HCT116 (cell line): Measurements from ENCODE around the gene PSMA7. TPM values are rescaled to one million over a fixed set of nuclear protein-coding genes. Genes with fewer than 3 reads are reported as not detected.
A peak's percentile ranks its signal among the peaks of the same experiment; 100 is the strongest.

Experiments
- ATAC-seq: fragments of 200-7000 bp; cut with Tn5 transposase; 2 replicates; pipeline ENCODE4 v1.9.1; 2020; ENCODE audit warnings: mild to moderate bottlenecking, moderate library complexity
- BruUV-seq: library from RNA; stranded (reverse); fragments of 400-500 nt; replicated peaks from 2 replicates; lab custom pipeline; 2021; lab: Mats Ljungman, UMichigan
- CTCF ChIA-PET: fragments of 300-600 bp; sonication (Branson Sonifier 250); formaldehyde crosslinking; loops from one replicate; lab custom pipeline; 2021; ENCODE audit warnings: antibody characterized with exemption; lab: Charles Lee
- POLR2A ChIA-PET: fragments of 300-600, 350-600 bp; sonication (Branson Sonifier 250); formaldehyde crosslinking; loops from one replicate; lab custom pipeline; 2021; ENCODE audit warnings: antibody characterized with exemption; lab: Charles Lee
- RAD21 ChIA-PET, 2 experiments: fragments of 300-600 bp; sonication (Branson Sonifier 250); formaldehyde crosslinking; loops; one replicate each; lab custom pipeline; 2023; ENCODE audit warnings: low total read pairs in 2 of 2; ENCODE audit not compliant: uncharacterized antibody in 2 of 2, unreplicated experiment in 2 of 2, low non-redundant PET in 1 of 2; lab: Charles Lee
- DNase-seq: peaks from one replicate; pipeline ENCODE4 v3.0.0-alpha.2; 2010; ENCODE audit warnings: low read depth, low spot score
- H2AFZ ChIP-seq: fragments of 200-600 bp; shearing (Covaris generic), sonication (generic); 2 replicates; pipeline ENCODE4 v1.6.1; 2017; ENCODE audit warnings: low read depth, mixed run types, mixed read lengths, antibody characterized with exemption, low read length; ENCODE audit not compliant: poor library complexity, severe bottlenecking
- H3K27ac ChIP-seq: 2 replicates; pipeline ENCODE4 v1.5.1; 2012; ENCODE audit warnings: low read depth, low read length
- H3K27me3 ChIP-seq: fragments of 200-600 bp; sonication (generic); 2 replicates; pipeline ENCODE4 v1.6.1; 2016; ENCODE audit warnings: mixed run types, low read length, mixed read lengths; ENCODE audit not compliant: insufficient read depth
- H3K36me3 ChIP-seq, 2 experiments: fragments of 200-500 bp in 1 of 2; fragments of 200-600 bp in 1 of 2; sonication (Bioruptor generic) in 1 of 2; sonication (generic) in 1 of 2; 2 replicates each; pipeline versions ENCODE4 v1.5.1 to v1.6.1; 2014 to 2016; ENCODE audit warnings: low read length in 2 of 2, inconsistent platforms in 1 of 2, mixed read lengths in 1 of 2, mixed run types in 1 of 2; ENCODE audit not compliant: insufficient read depth in 2 of 2, control insufficient read depth in 1 of 2
- H3K4me1 ChIP-seq, 2 experiments: fragments of 200-600 bp in 1 of 2; sonication (generic) in 1 of 2; 2 replicates each; pipeline versions ENCODE4 v1.5.1 to v1.6.1; 2012 to 2017; ENCODE audit warnings: low read length in 2 of 2, inconsistent platforms in 1 of 2, mild to moderate bottlenecking in 1 of 2, mixed read lengths in 1 of 2, mixed run types in 1 of 2, moderate library complexity in 1 of 2; ENCODE audit not compliant: insufficient read depth in 2 of 2, control insufficient read depth in 1 of 2
- H3K4me2 ChIP-seq: fragments of 200-600 bp; sonication (generic); 2 replicates; pipeline ENCODE4 v1.6.1; 2017; ENCODE audit warnings: mixed run types, low read length, mixed read lengths
- H3K4me3 ChIP-seq, 2 experiments: fragments of 200-600 bp in 1 of 2; sonication (generic) in 1 of 2; replicated peaks in 1 of 2; 2 replicates each; pipeline ENCODE4 v1.5.1; 2011 to 2016; ENCODE audit warnings: low read length in 2 of 2, control low read depth in 1 of 2, low read depth in 1 of 2, mild to moderate bottlenecking in 1 of 2, mixed read lengths in 1 of 2, mixed run types in 1 of 2
- H3K79me2 ChIP-seq: fragments of 200-600 bp; sonication (generic); 2 replicates; pipeline ENCODE4 v1.6.1; 2017; ENCODE audit warnings: mild to moderate bottlenecking, mixed run types, low read length, moderate library complexity, mixed read lengths; ENCODE audit not compliant: insufficient read depth
- H3K9ac ChIP-seq: fragments of 200-600 bp; sonication (generic); 2 replicates; pipeline ENCODE4 v1.6.1; 2016; ENCODE audit warnings: low read length, mixed read lengths
- H3K9me2 ChIP-seq: fragments of 200-600 bp; sonication (generic), shearing (Covaris generic); 2 replicates; pipeline ENCODE4 v1.6.1; 2017; ENCODE audit warnings: mixed run types, mild to moderate bottlenecking, moderate library complexity; ENCODE audit not compliant: insufficient read depth
- H3K9me3 ChIP-seq, 2 experiments: fragments of 200-500 bp in 1 of 2; fragments of 200-600 bp in 1 of 2; sonication (Bioruptor generic) in 1 of 2; sonication (generic) in 1 of 2; 2 replicates each; pipeline ENCODE4 v1.6.1; 2014 to 2017; ENCODE audit warnings: low read length in 2 of 2, mixed read lengths in 2 of 2, inconsistent platforms in 1 of 2, low read depth in 1 of 2, mild to moderate bottlenecking in 1 of 2, mixed run types in 1 of 2, moderate library complexity in 1 of 2; ENCODE audit not compliant: control insufficient read depth in 1 of 2, insufficient read depth in 1 of 2
- H4K20me1 ChIP-seq: fragments of 200-600 bp; sonication (generic), shearing (Covaris generic); 2 replicates; pipeline ENCODE4 v1.6.1; 2017; ENCODE audit warnings: mixed run types, mild to moderate bottlenecking, moderate library complexity; ENCODE audit not compliant: insufficient read depth
- CBX3 ChIP-seq: IDR thresholded peaks from 2 replicates; pipeline ENCODE4 v1.6.1; 2012; ENCODE audit warnings: low read depth
- CEBPB ChIP-seq: IDR thresholded peaks from 2 replicates; pipeline ENCODE4 v1.6.1; 2012; ENCODE audit warnings: low read depth
- EGR1 ChIP-seq: IDR thresholded peaks from 2 replicates; pipeline ENCODE4 v1.6.1; 2012; ENCODE audit warnings: low read depth
- ELF1 ChIP-seq: IDR thresholded peaks from 2 replicates; pipeline ENCODE4 v1.6.1; 2012; ENCODE audit warnings: low read depth, borderline replicate concordance
- EZH2 ChIP-seq: fragments of 200-600 bp; sonication (generic); IDR thresholded peaks from 2 replicates; pipeline ENCODE4 v1.6.1; 2017; ENCODE audit warnings: antibody characterized with exemption, mixed run types
- EZH2phosphoT487 ChIP-seq: fragments of 200-600 bp; IDR thresholded peaks from 2 replicates; pipeline ENCODE4 v1.6.1; 2018; ENCODE audit warnings: antibody characterized with exemption, borderline replicate concordance
- FOSL1 ChIP-seq: IDR thresholded peaks from 2 replicates; pipeline ENCODE4 v1.6.1; 2012; ENCODE audit warnings: low read depth
- JUND ChIP-seq: IDR thresholded peaks from 2 replicates; pipeline ENCODE4 v1.6.1; 2012
- MAX ChIP-seq: IDR thresholded peaks from 2 replicates; pipeline ENCODE4 v1.6.1; 2012
- POLR2A ChIP-seq: IDR thresholded peaks from 2 replicates; pipeline ENCODE4 v1.7.0; 2011; ENCODE audit warnings: borderline replicate concordance; ENCODE audit not compliant: insufficient read depth, insufficient read length; ENCODE audit errors: extremely low read depth
- POLR2AphosphoS5 ChIP-seq: IDR thresholded peaks from 2 replicates; pipeline ENCODE4 v1.6.1; 2011; ENCODE audit warnings: mild to moderate bottlenecking, low read depth, low read length, moderate library complexity
- RAD21 ChIP-seq: IDR thresholded peaks from 2 replicates; pipeline ENCODE4 v1.6.1; 2012; ENCODE audit warnings: low read depth, mild to moderate bottlenecking
- REST ChIP-seq: IDR thresholded peaks from 2 replicates; pipeline ENCODE4 v1.6.1; 2012; ENCODE audit warnings: low read depth
- SIN3A ChIP-seq: IDR thresholded peaks from 2 replicates; pipeline ENCODE4 v1.6.1; 2012; ENCODE audit warnings: low read depth
- SP1 ChIP-seq: IDR thresholded peaks from 2 replicates; pipeline ENCODE4 v1.6.1; 2012; ENCODE audit warnings: low read depth
- SRF ChIP-seq: IDR thresholded peaks from 2 replicates; pipeline ENCODE4 v1.6.1; 2012; ENCODE audit warnings: low read depth
- TCF7L2 ChIP-seq: IDR thresholded peaks from 2 replicates; pipeline ENCODE4 v1.7.0; 2011; ENCODE audit warnings: borderline replicate concordance, inconsistent platforms; ENCODE audit not compliant: insufficient read depth, insufficient read length; ENCODE audit errors: extremely low read depth
- ZBTB33 ChIP-seq: IDR thresholded peaks from 2 replicates; pipeline ENCODE4 v1.6.1; 2011; ENCODE audit warnings: mild to moderate bottlenecking, low read length, moderate library complexity; ENCODE audit not compliant: insufficient replicate concordance; ENCODE audit errors: extremely low read depth
- ZFX ChIP-seq: fragments of 450-650 bp; IDR thresholded peaks from 2 replicates; pipeline ENCODE4 v1.6.1; 2017
- ZNF274 ChIP-seq: fragments of 200-500 bp; sonication (Bioruptor generic); IDR thresholded peaks from 2 replicates; pipeline ENCODE4 v1.6.1; 2014; ENCODE audit warnings: mild to moderate bottlenecking, low read depth, low read length, inconsistent platforms
- intact Hi-C: fragments of 100-400 bp; cut with micrococcal nuclease; formaldehyde crosslinking; loops from 2 replicates; pipeline ENCODE4 v1.10.0; 2022
- total RNA-seq: library from RNA; stranded (reverse); gene quantifications from one replicate; pipeline ENCODE4 v1.2.1, GENCODE V29; 2021; ENCODE audit not compliant: unreplicated experiment
- TF ChIP-seq, protein P1 (sequence below), 3 experiments: fragments of 200-600 bp in 1 of 3; sonication (generic) in 1 of 3; IDR thresholded peaks in 2 of 3; conservative IDR thresholded peaks in 1 of 3; 2 replicates each; pipeline ENCODE4 v1.5.1; 2012 to 2017; ENCODE audit warnings: low read depth in 2 of 3, low read length in 2 of 3, antibody characterized with exemption in 1 of 3, borderline replicate concordance in 1 of 3, control low read depth in 1 of 3, mild to moderate bottlenecking in 1 of 3, mixed read lengths in 1 of 3, mixed run types in 1 of 3, moderate library complexity in 1 of 3; ENCODE audit not compliant: insufficient read depth in 1 of 3
- TF ChIP-seq, protein P2 (sequence below): IDR thresholded peaks from 2 replicates; pipeline ENCODE4 v1.6.1; 2012

PSMA7 gene
- total RNA-seq, 1 experiment from 2014 or later, result 364 TPM

DNA sequence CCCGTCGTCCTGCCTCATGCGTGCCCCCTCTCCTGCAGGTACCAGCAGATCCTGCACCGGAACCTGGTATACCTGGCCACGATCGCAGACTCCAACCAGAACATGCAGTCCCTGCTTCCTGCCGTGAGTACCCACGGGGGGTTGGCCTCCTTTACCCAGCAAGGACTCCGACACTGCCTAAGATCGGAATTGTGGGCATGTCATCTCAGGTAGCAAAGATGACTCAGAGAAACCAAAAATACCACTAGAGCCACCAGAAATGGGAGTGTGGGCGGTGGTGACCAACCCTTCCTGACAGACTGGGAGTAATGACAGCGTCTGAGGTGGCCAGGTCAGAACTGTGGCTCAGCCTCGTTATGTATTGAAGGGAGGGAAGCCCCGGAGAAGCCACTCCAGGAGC is 16.6 kb upstream of the PSMA7 start:
- Histone ChIP-seq H3K9ac (peak overlapping the region; percentile 53), H3K4me3 (peak overlapping the region in 1 of 2 experiments; percentile 40; a peak in 2 of 4 replicates), H3K9me3 (no peaks in the 10 kb centered on the region), H3K27me3 (no peaks in the 10 kb centered on the region), H3K4me2 (peak overlapping the region; percentile 85), H3K36me3 (peaks cover 14% of the 10 kb centered on the region in 2 experiments; a peak in 2 of 4 replicates), H3K9me2 (no peaks in the 10 kb centered on the region), H3K27ac (peak overlapping the region; percentile 61), H2AFZ (no peak overlapping the region), H3K4me1 (peaks cover 50 to 70% of the 10 kb centered on the region in 2 experiments), H4K20me1 (peaks cover 3% of the 10 kb centered on the region; the same call in 1 of the 2 replicates), H3K79me2 (peaks cover 63% of the 10 kb centered on the region)
- ChIA-PET RAD21 (no interaction called here), POLR2A (no interaction called here), CTCF (no interaction called here)
- peak; percentile 75 for ATAC-seq
- DNase-seq, result peak; percentile 86
- intact Hi-C loops, result loop anchor here (2.0 kb wide), 1 partner anchor 23 kb away; the partner anchor contains the start of gene MTG2
- BruUV-seq, result no TSS peak
- TF ChIP-seq SRF (no peak; the same call in 1 of the 2 replicates), ELF1 (no peak), CBX3 (peak; percentile 73; the same call in 1 of the 2 replicates), SIN3A (peak; percentile 93), EZH2phosphoT487 (no peak), RAD21 (no peak), REST (no peak), SP1 (peak; percentile 86), ZBTB33 (no peak), CEBPB (no peak), EZH2 (no peak), MAX (peak; percentile 82), POLR2A (no peak), ZFX (no peak), TCF7L2 (no peak), JUND (peak; percentile 81; the same call in 1 of the 2 replicates), FOSL1 (peak; percentile 78), POLR2AphosphoS5 (peak; percentile 47), ZNF274 (no peak), EGR1 (peak; percentile 97)
- TF ChIP-seq, protein P1, sequence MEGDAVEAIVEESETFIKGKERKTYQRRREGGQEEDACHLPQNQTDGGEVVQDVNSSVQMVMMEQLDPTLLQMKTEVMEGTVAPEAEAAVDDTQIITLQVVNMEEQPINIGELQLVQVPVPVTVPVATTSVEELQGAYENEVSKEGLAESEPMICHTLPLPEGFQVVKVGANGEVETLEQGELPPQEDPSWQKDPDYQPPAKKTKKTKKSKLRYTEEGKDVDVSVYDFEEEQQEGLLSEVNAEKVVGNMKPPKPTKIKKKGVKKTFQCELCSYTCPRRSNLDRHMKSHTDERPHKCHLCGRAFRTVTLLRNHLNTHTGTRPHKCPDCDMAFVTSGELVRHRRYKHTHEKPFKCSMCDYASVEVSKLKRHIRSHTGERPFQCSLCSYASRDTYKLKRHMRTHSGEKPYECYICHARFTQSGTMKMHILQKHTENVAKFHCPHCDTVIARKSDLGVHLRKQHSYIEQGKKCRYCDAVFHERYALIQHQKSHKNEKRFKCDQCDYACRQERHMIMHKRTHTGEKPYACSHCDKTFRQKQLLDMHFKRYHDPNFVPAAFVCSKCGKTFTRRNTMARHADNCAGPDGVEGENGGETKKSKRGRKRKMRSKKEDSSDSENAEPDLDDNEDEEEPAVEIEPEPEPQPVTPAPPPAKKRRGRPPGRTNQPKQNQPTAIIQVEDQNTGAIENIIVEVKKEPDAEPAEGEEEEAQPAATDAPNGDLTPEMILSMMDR (IDR thresholded peaks at IDR 0.05 in 2 of 3, conservative IDR thresholded peaks at IDR 0.05 in 1 of 3; ENCODE audit: borderline replicate concordance in 1 of 3, insufficient read depth in 1 of 3, low read depth in 2 of 3, low read length in 2 of 3), result no peak
- TF ChIP-seq, protein P2, sequence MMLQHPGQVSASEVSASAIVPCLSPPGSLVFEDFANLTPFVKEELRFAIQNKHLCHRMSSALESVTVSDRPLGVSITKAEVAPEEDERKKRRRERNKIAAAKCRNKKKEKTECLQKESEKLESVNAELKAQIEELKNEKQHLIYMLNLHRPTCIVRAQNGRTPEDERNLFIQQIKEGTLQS, result no peak
